Suprapubic skin (tissue), 4 donors: ENCODE measurements around the gene TOR1AIP2. TPM values are rescaled to one million over a fixed set of nuclear protein-coding genes. Genes with fewer than 3 reads are reported as not detected.
"Not testable (repeated sequence)": the region's sequence is repeated elsewhere in the genome, so short reads cannot be mapped to it uniquely, and the experiment has no call there.

Source experiments
- DNase-seq, 2 donors: peaks; one replicate each; pipeline ENCODE4 v3.0.0-alpha.2; 2019; ENCODE audit warnings: low spot score in 2 of 2
- H3K27ac ChIP-seq: fragments of 200-600 bp; sonication (generic); one replicate; pipeline ENCODE4 v1.5.1; 2019
- H3K27me3 ChIP-seq: fragments of 200-600 bp; sonication (generic); one replicate; pipeline ENCODE4 v1.5.1; 2019
- H3K36me3 ChIP-seq: fragments of 200-600 bp; sonication (generic); one replicate; pipeline ENCODE4 v1.5.1; 2019
- H3K4me1 ChIP-seq: fragments of 200-600 bp; sonication (generic); one replicate; pipeline ENCODE4 v1.5.1; 2019
- H3K4me3 ChIP-seq: fragments of 200-600 bp; sonication (generic); one replicate; pipeline ENCODE4 v1.5.1; 2019; ENCODE audit warnings: mild to moderate bottlenecking
- H3K9me3 ChIP-seq: fragments of 200-600 bp; sonication (generic); one replicate; pipeline ENCODE4 v1.5.1; 2019
- CTCF ChIP-seq, 2 donors: fragments of 200-600 bp in 1 of 2; fragments of 450-650 bp in 1 of 2; sonication (generic) in 1 of 2; IDR thresholded peaks; one replicate each; pipeline ENCODE4 v1.5.1; 2016 to 2019; ENCODE audit warnings: antibody characterized with exemption in 2 of 2, mild to moderate bottlenecking in 1 of 2, moderate library complexity in 1 of 2
- EP300 ChIP-seq: sonication (generic); formaldehyde crosslinking; IDR thresholded peaks from one replicate; pipeline ENCODE4 v1.6.1; 2017; ENCODE audit warnings: antibody characterized with exemption
- POLR2A ChIP-seq, 2 donors: fragments of 450-650 bp; IDR thresholded peaks; one replicate each; pipeline ENCODE4 v1.6.1; 2017; ENCODE audit warnings: antibody characterized with exemption in 2 of 2, mild to moderate bottlenecking in 2 of 2, moderate library complexity in 2 of 2
- POLR2AphosphoS5 ChIP-seq, 3 donors: sonication (generic); formaldehyde crosslinking; IDR thresholded peaks; one replicate each; pipeline ENCODE4 v1.6.1; 2017; ENCODE audit warnings: antibody characterized with exemption in 3 of 3
- WGBS: methylation state at CpG from one replicate; pipeline ENCODE4 v1.1.5; 2018; 5-methylcytosine and 5-hydroxymethylcytosine counted together
- total RNA-seq, 4 donors: library from RNA; depleted of rRNA; stranded (reverse); fragments of >200 nt; gene quantifications; one replicate each; pipeline ENCODE4 v1.1.0, GENCODE V29; 2016

The TOR1AIP2 gene
- total RNA-seq, 4 donors from 2014 or later, result 68.0 to 91.5 (median 78.3) TPM

GRCh38 chr1:179807691-179808485, 69.7 kb downstream of the TOR1AIP2 start:
- Histone ChIP-seq H3K4me1 (peaks cover 4% of the 10 kb centered on the region), H3K27ac (no peak overlapping the region), H3K4me3 (no peak overlapping the region), H3K36me3 (no peaks in the 10 kb centered on the region), H3K27me3 (no peaks in the 10 kb centered on the region), H3K9me3 (no peaks in the 10 kb centered on the region)
- 77% methylated on average over 9 of the region's 11 CpGs for WGBS
- no peak for DNase-seq
- TF ChIP-seq POLR2A (IDR thresholded peaks at IDR 0.05) (no peak), POLR2AphosphoS5 (IDR thresholded peaks at IDR 0.05) (no peak), EP300 (no peak), CTCF (IDR thresholded peaks at IDR 0.05) (no peak)

- H3K4me3 ChIP-seq, result no peak overlapping the region
- no peaks in the 10 kb centered on the region for H3K36me3 ChIP-seq
- no peaks in the 10 kb centered on the region for H3K27me3 ChIP-seq
- DNase-seq, result no peak
- H3K9me3 ChIP-seq, result no peaks in the 10 kb centered on the region
- TF ChIP-seq EP300 (no peak), POLR2A (IDR thresholded peaks at IDR 0.05) (no peak), CTCF (IDR thresholded peaks at IDR 0.05) (no peak), POLR2AphosphoS5 (IDR thresholded peaks at IDR 0.05) (no peak)
- no peak overlapping the region for H3K27ac ChIP-seq
- 93% methylated on average over 9 of the region's 9 CpGs for WGBS
- H3K4me1 ChIP-seq, result peaks cover 4% of the 10 kb centered on the region
These were observed 70.3 kb downstream of the TOR1AIP2 start for GRCh38 chr1:179807291-179807690.

GRCh38 chr1:179806333-179806732, 71.3 kb downstream of the TOR1AIP2 start:
- peaks cover 4% of the 10 kb centered on the region for H3K4me1 ChIP-seq
- TF ChIP-seq EP300, result no peak
- TF ChIP-seq POLR2AphosphoS5 (IDR thresholded peaks at IDR 0.05), result no peak
- no peak for TF ChIP-seq POLR2A (IDR thresholded peaks at IDR 0.05)
- TF ChIP-seq CTCF (IDR thresholded peaks at IDR 0.05), result no peak
- no peak overlapping the region for H3K27ac ChIP-seq
- H3K9me3 ChIP-seq, result no peaks in the 10 kb centered on the region
- WGBS, result 62% methylated on average over 4 of the region's 4 CpGs
- no peak overlapping the region for H3K4me3 ChIP-seq
- H3K36me3 ChIP-seq, result no peaks in the 10 kb centered on the region
- DNase-seq, result no peak
- no peaks in the 10 kb centered on the region for H3K27me3 ChIP-seq

- Histone ChIP-seq H3K4me1 (peaks cover 4% of the 10 kb centered on the region), H3K36me3 (no peaks in the 10 kb centered on the region), H3K27me3 (no peaks in the 10 kb centered on the region), H3K9me3 (no peaks in the 10 kb centered on the region), H3K27ac (no peak overlapping the region), H3K4me3 (no peak overlapping the region)
- TF ChIP-seq CTCF (IDR thresholded peaks at IDR 0.05) (no peak), POLR2AphosphoS5 (IDR thresholded peaks at IDR 0.05) (no peak), EP300 (no peak), POLR2A (IDR thresholded peaks at IDR 0.05) (no peak)
- DNase-seq, result no peak
- 91% methylated on average over 19 of the region's 19 CpGs for WGBS
These were observed 72.1 kb downstream of the TOR1AIP2 start for GRCh38 chr1:179805291-179806195.

GRCh38 chr1:179804417-179804816, 73.2 kb downstream of the TOR1AIP2 start:
- DNase-seq, H3K4me1 ChIP-seq, H3K4me3 ChIP-seq, H3K27ac ChIP-seq, H3K27me3 ChIP-seq, H3K9me3 ChIP-seq, H3K36me3 ChIP-seq: not testable (repeated sequence)
- WGBS, result 97% methylated on average over 2 of the region's 2 CpGs
